Activated B cell treated with CpG ODN at 0.5 μM for 24 hours (primary cell): ENCODE data around the gene ZNF223. TPM values are rescaled to one million over a fixed set of nuclear protein-coding genes. Genes with fewer than 3 reads are reported as not detected.

ENCODE experiments used
- ATAC-seq: fragments of 200-7000 bp; cut with Tn5 transposase; one replicate; pipeline ENCODE4 v1.10.0; 2021; ENCODE audit warnings: low read depth, mild to moderate bottlenecking, moderate library complexity
- CTCF ChIA-PET: fragments of 350-600 bp; sonication (Branson Sonifier 250); formaldehyde crosslinking; loops from one replicate; lab custom pipeline; 2021; ENCODE audit warnings: antibody characterized with exemption; lab: Charles Lee
- POLR2A ChIA-PET: fragments of 350-600 bp; sonication (Branson Sonifier 250); formaldehyde crosslinking; loops from one replicate; lab custom pipeline; 2021; ENCODE audit warnings: antibody characterized with exemption; lab: Charles Lee
- DNase-seq: peaks from one replicate; pipeline ENCODE4 v3.0.0; 2022
- H3K27ac Mint-ChIP-seq: one replicate; pipeline ENCODE4 v1.8.0; 2020; ENCODE audit warnings: mixed read lengths
- H3K27me3 Mint-ChIP-seq: one replicate; pipeline ENCODE4 v1.8.0; 2021; ENCODE audit warnings: mixed read lengths
- H3K36me3 Mint-ChIP-seq: one replicate; pipeline ENCODE4 v1.8.0; 2021; ENCODE audit warnings: low read depth, mixed read lengths
- H3K4me1 Mint-ChIP-seq: one replicate; pipeline ENCODE4 v1.8.0; 2021; ENCODE audit warnings: mixed read lengths
- H3K4me3 Mint-ChIP-seq: one replicate; pipeline ENCODE4 v1.8.0; 2020; ENCODE audit warnings: mild to moderate bottlenecking, mixed read lengths
- H3K9me3 Mint-ChIP-seq: one replicate; pipeline ENCODE4 v1.8.0; 2020; ENCODE audit warnings: mixed read lengths
- intact Hi-C: fragments of 100-400 bp; cut with micrococcal nuclease; formaldehyde crosslinking; loops from one replicate; pipeline ENCODE4 v1.15.1; 2024
- total RNA-seq: library from RNA; stranded (reverse); gene quantifications from 2 replicates; pipeline ENCODE4 v1.2.3, GENCODE V29; 2022
- TF ChIP-seq, protein P1 (sequence below): fragments of 200-600 bp; IDR thresholded peaks from one replicate; pipeline ENCODE4 v1.8.0; 2022; ENCODE audit warnings: antibody characterized with exemption, mild to moderate bottlenecking

The ZNF223 gene
- total RNA-seq, 1 donor from 2014 or later, result 4.5 TPM

GRCh38 chr19:44024900-44025216, 27.0 kb upstream of the ZNF223 start:
- H3K27me3 Mint-ChIP-seq, result peaks cover 11% of the 10 kb centered on the region
- TF ChIP-seq, protein P1, sequence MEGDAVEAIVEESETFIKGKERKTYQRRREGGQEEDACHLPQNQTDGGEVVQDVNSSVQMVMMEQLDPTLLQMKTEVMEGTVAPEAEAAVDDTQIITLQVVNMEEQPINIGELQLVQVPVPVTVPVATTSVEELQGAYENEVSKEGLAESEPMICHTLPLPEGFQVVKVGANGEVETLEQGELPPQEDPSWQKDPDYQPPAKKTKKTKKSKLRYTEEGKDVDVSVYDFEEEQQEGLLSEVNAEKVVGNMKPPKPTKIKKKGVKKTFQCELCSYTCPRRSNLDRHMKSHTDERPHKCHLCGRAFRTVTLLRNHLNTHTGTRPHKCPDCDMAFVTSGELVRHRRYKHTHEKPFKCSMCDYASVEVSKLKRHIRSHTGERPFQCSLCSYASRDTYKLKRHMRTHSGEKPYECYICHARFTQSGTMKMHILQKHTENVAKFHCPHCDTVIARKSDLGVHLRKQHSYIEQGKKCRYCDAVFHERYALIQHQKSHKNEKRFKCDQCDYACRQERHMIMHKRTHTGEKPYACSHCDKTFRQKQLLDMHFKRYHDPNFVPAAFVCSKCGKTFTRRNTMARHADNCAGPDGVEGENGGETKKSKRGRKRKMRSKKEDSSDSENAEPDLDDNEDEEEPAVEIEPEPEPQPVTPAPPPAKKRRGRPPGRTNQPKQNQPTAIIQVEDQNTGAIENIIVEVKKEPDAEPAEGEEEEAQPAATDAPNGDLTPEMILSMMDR, result no peak
- ChIA-PET CTCF (no interaction called here), POLR2A (interaction anchor here (0.8 kb wide), 1 partner anchor 90 kb away, joined by 4 read pairs; the partner anchor contains the start of gene ZNF45)
- ATAC-seq, result no peak
- H3K36me3 Mint-ChIP-seq, result peaks cover 44% of the 10 kb centered on the region
- H3K4me3 Mint-ChIP-seq, result peak overlapping the region; percentile 98
- DNase-seq, result no peak
- H3K4me1 Mint-ChIP-seq, result peaks cover 18% of the 10 kb centered on the region
- intact Hi-C loops, result loop anchor here (1.0 to 2.0 kb wide), 4 partner anchors 22 to 182 kb away; partner anchors contain the start of genes ZNF224, ZNF230 and ZNF284
- peak overlapping the region; percentile 85 for H3K27ac Mint-ChIP-seq
- peaks cover 41% of the 10 kb centered on the region for H3K9me3 Mint-ChIP-seq

DNA sequence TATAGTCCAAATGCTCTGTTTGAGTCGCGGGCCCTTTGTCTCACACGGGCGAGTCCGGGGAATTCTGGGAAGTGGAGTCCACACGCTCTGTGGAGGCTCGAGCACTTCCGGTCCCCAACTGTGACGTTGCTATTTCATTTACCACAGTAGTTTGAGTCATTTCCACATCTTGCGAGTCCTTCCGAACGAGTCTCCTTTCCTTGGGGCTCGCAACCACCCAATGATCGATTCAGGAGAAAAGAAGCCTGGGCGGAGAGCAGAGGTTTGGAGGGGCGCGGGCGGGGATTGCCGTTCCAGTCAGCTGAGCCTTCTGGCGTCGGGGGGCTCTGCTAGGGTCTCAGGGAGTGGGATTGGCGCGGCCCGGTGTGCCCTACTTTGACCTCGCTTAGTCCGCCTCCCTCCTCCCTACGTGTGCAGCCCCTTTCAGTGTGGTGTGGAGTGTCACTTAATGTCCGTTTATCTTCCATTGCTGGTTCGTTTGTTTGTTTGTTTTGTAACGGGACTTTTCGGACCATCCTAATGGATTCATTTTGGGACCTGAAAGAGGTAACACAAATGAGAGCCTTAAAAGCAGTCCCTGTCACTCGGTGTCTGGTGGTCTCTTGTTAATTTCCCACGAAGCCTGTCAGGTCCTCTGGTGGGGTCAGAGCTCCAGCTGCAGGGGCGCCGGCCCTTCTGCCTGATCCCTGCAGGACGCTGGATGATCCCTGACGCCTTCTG, 26.5 kb upstream of the ZNF223 start, which contains the start of gene ZNF222:
ZNF222 (plus strand) TSS at position 163 of the 720 bp plus-strand sequence; CDS start at position 221, 58 bp downstream.
- ChIA-PET POLR2A (interaction anchor here (0.8 kb wide), 2 partner anchors 88 to 90 kb away, joined by 4 to 5 read pairs; partner anchors contain the start of genes ZNF225 and ZNF45), CTCF (no interaction called here)
- ATAC-seq (peak; percentile 99), DNase-seq (peak; percentile 57)
- H3K4me1 Mint-ChIP-seq, result peaks cover 18% of the 10 kb centered on the region
- intact Hi-C loops, result loop anchor here (1.0 to 2.0 kb wide), 4 partner anchors 23 to 182 kb away; partner anchors contain the start of genes ZNF224, ZNF230 and ZNF284
- peaks cover 39% of the 10 kb centered on the region for H3K9me3 Mint-ChIP-seq
- TF ChIP-seq, protein P1, result no peak
- peaks cover 6% of the 10 kb centered on the region for H3K27me3 Mint-ChIP-seq
- peak within 1 kb of the TSS; percentile 85 for H3K27ac Mint-ChIP-seq
- H3K4me3 Mint-ChIP-seq, result peak within 1 kb of the TSS; percentile 98
- peaks cover 49% of the 10 kb centered on the region for H3K36me3 Mint-ChIP-seq

- no peak for DNase-seq
- Mint-ChIP-seq H3K4me1 (peaks cover 18% of the 10 kb centered on the region), H3K27ac (no peak overlapping the region), H3K9me3 (peaks cover 35% of the 10 kb centered on the region), H3K27me3 (peaks cover 3% of the 10 kb centered on the region), H3K36me3 (peaks cover 60% of the 10 kb centered on the region), H3K4me3 (no peak overlapping the region)
- ChIA-PET CTCF (no interaction called here), POLR2A (interaction anchor here (0.8 kb wide), 1 partner anchor 186 kb away, joined by 4 read pairs; the partner anchor contains the start of gene ZNF227)
- TF ChIP-seq, protein P1, result no peak
- intact Hi-C loops, result no loop called here
- ATAC-seq, result no peak
Observed at GRCh38 chr19:44026622-44027021, 25.2 kb upstream of the ZNF223 start.

GRCh38 chr19:44032001-44032610, 19.7 kb upstream of the ZNF223 start:
- Mint-ChIP-seq H3K4me3 (no peak overlapping the region), H3K9me3 (peaks cover 50% of the 10 kb centered on the region), H3K36me3 (peaks cover 68% of the 10 kb centered on the region), H3K27ac (no peak overlapping the region), H3K27me3 (no peaks in the 10 kb centered on the region), H3K4me1 (no peaks in the 10 kb centered on the region)
- POLR2A ChIA-PET, result no interaction called here
- ATAC-seq (no peak), DNase-seq (no peak)
- intact Hi-C loops, result no loop called here
- CTCF ChIA-PET, result no interaction called here
- TF ChIP-seq, protein P1, result no peak

DNA sequence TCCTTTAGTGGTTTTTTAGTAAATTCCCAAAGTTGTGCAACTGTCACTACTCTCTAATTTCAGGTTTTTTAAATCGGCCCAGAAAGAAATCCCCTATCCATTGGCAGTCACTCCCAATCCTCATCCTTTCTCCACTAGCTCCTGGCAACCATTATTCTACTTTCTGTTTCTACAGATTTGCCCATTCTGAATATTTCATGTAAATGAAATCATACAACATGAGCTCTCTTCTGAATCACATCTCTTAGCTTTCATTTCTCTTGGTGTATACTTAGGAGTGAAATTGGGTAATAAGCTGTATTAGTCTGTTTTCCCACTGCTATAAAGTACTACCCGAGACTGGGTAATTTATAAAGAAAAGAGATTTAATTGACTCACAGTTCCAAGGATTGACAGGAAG, 9.7 kb upstream of the ZNF223 start:
- H3K4me1 Mint-ChIP-seq, result no peaks in the 10 kb centered on the region
- ChIA-PET POLR2A (no interaction called here), CTCF (no interaction called here)
- H3K36me3 Mint-ChIP-seq, result peaks cover 2% of the 10 kb centered on the region
- H3K27me3 Mint-ChIP-seq, result peaks cover 15% of the 10 kb centered on the region
- TF ChIP-seq, protein P1, result no peak
- no peak overlapping the region for H3K4me3 Mint-ChIP-seq
- DNase-seq (no peak), ATAC-seq (no peak)
- H3K9me3 Mint-ChIP-seq, result peaks cover 42% of the 10 kb centered on the region
- intact Hi-C loops, result no loop called here
- no peak overlapping the region for H3K27ac Mint-ChIP-seq
